HG02981 (cell line): ENCODE results near the gene RAB17.

Experiments used
- ATAC-seq: cut with Tn5 transposase; IDR thresholded peaks from one replicate; pipeline ENCODE4 v1.9.1; 2021; ENCODE audit warnings: mild to moderate bottlenecking, moderate library complexity; ENCODE audit not compliant: unreplicated experiment

RAB17 gene, protein sequence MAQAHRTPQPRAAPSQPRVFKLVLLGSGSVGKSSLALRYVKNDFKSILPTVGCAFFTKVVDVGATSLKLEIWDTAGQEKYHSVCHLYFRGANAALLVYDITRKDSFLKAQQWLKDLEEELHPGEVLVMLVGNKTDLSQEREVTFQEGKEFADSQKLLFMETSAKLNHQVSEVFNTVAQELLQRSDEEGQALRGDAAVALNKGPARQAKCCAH

GRCh38 chr2:237590272-237591140, at the start of gene RAB17:
RAB17 (minus strand) TSS chr2:237590734; CDS start chr2:237586154, 4,580 bp downstream.
- no peak for ATAC-seq

DNA sequence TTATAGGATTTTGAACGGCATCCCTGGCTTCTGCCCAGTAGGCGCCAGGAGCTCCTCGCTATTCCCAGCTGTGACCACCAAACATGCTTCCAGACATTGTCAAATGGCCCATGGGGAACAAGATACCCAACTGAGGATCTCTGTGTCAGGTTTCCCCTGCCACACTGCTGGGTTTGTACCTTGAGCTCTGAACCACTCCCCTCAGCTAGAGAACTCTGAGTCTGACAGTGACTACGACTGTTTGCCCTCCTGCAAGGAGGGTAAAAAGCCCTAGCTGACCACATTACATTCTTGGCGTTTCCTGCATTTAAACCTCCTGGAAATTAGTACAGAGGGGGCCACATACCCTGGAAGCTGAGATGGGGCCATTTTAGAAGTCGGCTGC, 49.3 kb upstream of the RAB17 start:
- no peak for ATAC-seq

- ATAC-seq: no peak
Measured at GRCh38 chr2:237639052-237639835, 48.7 kb upstream of the RAB17 start.

DNA sequence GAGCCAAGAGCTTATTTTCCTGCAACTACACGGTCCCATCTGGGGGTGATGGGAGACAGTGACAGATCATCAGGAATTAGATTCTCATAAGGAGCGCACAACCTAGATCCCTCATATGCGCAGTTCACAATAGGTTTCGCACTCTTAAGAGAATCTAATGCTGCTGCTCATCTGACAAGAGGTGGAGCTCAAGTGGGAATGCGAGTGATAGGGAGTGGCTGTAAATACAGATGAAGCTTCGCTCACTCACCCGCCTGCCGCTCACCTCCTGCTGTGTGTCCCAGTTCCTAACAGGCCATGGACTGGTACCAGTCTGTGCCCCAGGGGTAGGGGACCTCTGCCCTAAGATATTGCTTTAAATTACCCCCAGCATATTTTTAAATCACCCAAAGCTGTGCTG, 47.6 kb upstream of the RAB17 start:
- ATAC-seq: no peak

DNA sequence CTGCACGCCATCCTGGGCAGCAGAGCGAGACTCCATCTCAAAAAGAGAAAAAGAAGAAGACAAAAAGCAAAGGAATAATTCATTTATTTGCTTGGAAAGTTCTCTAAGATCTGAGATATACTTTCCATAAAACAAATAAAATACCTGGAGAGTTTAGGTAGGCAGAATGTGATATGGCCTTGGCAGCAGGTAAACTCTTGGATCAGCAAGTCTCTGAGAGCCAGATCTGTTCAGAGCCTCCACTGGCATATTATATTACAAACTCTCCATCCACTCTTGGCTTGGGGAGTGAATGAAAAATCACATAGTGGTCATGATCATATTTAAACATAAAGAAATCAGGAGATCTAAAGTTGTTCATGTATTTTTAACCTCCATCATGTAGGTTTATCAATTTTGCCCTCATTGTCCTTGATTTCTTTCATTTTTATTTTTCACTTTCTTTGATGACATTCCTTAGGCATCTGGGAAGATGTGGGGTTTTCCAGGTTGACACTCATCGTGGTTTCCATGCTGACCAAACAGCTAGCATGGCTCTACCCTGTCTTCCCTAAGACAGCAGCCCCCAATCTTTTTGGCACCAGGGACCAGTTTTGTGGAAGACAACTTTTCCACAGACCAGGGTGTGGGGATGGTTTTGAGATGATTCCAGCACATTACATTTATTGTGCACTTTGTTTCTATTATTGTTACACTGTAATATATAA, 47.0 kb upstream of the RAB17 start:
- ATAC-seq: no peak

DNA sequence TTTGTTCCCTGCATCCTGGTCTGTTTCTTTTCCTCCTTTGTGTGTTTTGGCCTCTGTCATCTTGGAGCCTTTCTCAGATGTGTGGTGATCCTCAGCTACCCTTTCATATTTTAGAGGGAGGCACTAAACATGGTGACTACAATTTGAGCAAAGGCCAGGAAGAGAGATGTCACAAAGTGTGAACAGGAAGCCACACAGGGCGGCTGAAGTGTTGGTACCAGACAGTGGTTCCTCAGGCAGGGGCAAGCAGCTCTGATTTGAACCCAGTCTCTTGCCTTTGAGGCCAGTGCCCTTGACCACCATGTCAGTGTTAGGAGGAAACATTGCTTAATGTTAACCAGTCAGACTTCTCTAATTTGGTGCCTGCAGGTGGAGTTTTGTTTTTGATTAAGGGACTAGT, 46.0 kb upstream of the RAB17 start:
- no peak for ATAC-seq

DNA sequence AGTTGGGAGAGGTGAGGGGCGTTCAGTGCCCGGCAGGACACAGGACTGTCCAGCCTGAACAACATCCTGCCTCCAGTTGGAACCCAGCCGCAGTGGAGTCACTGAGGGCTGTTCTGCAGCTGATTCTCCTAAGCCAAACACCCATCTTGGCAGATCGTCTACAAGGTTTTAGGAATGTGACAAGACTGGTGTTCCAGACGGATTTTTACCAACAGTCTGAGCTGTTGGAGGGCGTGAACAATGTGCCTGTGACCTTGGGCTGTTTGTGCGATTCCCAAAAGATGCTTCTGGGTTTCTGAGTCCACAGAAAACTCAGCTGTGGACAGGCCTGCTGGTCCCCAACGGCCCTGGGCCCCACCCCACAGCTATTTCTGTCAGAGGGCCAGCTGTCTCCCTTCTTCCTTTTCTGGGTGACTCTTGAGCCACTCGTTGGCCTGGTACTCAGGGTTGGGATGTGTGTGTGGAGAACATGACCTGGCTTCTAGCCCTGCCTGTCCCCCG, 42.6 kb upstream of the RAB17 start:
- ATAC-seq: no peak

DNA sequence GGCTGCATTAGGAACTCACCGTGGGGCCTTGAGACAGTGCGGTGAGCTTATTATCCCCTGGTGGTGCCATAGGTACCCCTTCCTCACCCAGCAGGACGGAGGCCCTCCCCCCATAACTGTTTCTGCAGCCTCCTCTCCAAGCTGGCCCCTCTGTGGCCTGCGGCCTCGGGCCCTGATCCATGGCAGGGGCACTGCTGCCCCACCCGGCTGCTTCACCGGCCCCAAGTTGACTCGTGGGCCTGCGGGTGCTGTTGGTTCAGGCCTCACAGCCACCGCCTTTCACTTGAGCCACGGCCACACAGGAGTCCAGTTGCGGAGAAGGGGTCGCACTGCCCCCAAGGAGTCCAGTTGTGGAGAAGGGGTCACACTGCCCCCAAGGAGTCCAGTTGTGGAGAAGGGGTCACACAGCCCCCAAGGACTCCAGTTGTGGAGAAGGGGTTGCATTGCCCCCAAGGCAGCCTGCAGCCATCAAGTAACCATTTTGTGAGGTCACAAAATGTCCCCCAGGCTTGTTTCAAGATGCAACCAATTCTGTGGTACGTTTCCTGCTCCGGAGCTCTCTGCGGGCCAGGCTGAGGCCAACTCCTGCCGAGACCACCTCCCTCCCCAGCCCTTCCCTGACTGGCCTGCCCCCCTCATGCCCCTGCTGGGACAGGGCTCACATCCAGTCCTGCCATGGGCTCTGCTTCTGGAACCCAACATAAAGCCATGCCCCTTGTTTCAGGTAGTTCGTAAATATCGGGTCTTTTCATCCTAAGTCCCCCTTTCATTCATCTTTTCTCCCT, 41.5 kb upstream of the RAB17 start:
- ATAC-seq: no peak

GRCh38 chr2:237631007-237631785, 40.7 kb upstream of the RAB17 start:
- ATAC-seq: no peak

GRCh38 chr2:237630216-237631000, 39.9 kb upstream of the RAB17 start:
- no peak for ATAC-seq

DNA sequence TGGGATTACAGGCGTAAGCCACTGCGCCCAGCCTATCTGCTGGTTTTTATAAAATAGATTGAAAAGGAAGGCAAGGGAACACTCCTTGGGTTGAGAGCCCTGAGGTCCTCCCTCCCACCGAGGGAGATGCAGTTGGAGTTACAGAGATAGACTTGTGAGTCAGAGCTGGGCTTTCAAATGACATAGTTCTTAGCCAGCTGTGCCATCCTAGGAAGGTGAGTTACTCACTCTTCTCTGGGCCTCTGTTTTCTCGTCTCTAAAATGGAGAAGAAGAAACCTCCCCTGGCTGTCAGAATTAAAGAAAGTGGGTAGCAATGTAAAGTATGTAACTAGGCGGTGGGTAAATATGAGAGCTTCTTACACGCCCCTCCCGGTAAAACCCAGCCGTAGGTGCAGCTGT, 39.2 kb upstream of the RAB17 start:
- no peak for ATAC-seq

- ATAC-seq: no peak
Measured at GRCh38 chr2:237629188-237629534, 38.6 kb upstream of the RAB17 start.

DNA sequence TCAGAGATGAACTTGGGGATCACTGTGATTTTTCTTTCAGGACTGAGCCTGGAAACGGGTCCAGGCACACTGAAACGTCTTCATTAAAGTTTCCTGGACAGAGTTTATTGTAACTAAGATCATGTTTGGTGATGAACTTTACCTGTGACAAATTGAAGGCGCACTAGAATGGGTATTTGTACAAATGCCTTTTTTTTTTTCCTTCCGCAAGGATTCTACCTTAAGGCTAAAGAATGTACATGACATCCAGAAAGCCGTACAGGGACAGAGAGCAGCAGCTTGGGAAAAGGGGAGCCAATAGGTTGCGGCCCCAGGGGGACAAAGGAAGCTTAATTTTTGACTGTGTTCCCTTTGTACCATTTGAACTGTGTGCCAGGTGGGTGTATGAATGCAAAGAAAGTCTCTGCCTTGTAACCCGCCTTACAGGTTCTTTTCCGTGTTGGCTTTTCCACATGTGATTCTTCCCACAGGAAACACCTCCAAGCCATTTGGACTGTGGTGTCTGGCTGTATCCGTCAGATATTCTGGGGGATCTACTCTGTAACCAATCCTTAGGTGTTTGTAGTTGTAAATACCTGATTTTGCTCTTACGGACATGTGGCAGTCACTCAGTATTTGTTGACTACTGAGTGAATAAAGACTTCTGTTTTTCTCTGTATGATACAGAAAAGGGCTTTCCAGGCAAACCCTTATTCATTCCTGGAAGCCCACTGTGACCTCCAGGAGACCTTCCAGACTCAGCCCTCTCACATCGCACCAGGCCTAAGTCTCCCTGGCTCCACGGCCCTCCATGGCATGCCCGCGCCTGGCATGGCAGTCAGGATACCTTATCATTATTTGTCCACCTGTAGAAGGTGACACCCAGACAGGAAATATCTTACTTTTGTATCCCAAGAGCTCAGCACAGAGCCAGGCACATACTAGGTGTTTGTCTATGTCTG, 38.0 kb upstream of the RAB17 start:
- no peak for ATAC-seq

GRCh38 chr2:237627441-237628246, 37.1 kb upstream of the RAB17 start, which contains the start of gene LRRFIP1:
LRRFIP1 (plus strand) TSS chr2:237627587; CDS start chr2:237627645, 58 bp downstream.
- no peak for ATAC-seq

DNA sequence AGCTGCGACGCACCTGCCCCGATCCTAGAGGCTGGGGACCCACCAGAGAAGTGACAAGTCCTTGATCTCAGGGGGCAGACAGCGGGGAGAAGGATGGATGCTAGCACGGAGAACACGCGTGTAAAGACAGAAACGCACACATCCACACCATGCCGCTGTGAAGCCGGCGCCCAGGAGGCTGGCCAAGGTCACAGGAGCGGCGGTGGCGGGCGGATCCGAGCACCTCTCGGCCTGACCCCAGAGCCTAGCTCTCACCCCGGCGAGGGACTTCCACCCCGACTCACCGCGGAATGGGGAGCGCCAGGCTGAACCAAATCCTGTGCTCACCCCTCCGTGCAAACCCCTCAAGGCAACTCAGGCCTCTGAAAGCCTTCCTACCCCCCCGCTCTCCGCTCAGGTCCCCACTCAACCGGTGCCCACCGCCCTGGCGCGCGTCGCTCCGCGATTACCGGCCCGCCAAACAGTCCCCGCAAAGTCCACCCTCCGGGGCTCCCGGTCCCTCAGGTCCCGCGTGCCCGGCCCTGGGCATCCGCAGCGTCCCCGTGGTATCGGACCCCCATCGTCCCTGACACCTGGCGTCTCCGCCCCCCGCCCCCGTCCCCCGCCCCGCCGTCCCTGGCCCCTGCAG, 36.4 kb upstream of the RAB17 start:
- ATAC-seq: no peak

DNA sequence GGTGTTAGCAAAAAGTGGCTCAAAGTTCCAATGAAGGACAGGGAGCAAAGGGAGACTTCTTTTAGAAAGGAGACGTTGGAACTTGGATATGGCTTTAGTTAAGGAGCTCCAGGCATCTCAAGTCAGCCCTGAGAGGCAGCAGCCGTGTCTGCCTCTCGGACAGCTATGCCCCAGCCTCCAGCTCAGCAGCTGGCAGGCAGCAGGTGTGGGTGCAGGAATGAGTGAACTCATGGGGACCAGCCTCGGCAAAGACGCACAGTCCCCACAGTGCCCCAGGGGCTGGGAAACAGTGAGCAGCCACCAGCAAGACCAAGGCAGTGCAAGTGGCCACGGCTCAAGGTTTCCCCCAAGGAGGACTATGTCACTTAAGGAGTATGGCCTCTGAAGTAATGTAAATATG, 35.2 kb upstream of the RAB17 start:
- no peak for ATAC-seq
